Stimulated activated naive CD8-positive, alpha-beta T cell treated with anti-CD3 and anti-CD28 coated beads, Interleukin-15, amount 100 ng/mL, for 72 hours (primary cell): ENCODE results near the gene MUC4.

Experiments
- ATAC-seq: fragments of 150-1000 bp; cut with Tn5 transposase; 2 replicates; pipeline ENCODE4 v1.10.0; 2021; ENCODE audit warnings: mild to moderate bottlenecking, moderate library complexity
- DNase-seq, 2 donors: peaks; one replicate each; pipeline ENCODE4 v3.0.0; 2021 to 2022
- H3K27ac Mint-ChIP-seq, 2 donors: one replicate each; pipeline ENCODE4 v1.8.0; 2022; ENCODE audit warnings: mild to moderate bottlenecking in 2 of 2, mixed read lengths in 2 of 2, moderate library complexity in 2 of 2
- H3K27me3 Mint-ChIP-seq: one replicate; pipeline ENCODE4 v1.8.0; 2022; ENCODE audit warnings: mixed read lengths
- H3K4me1 Mint-ChIP-seq: one replicate; pipeline ENCODE4 v1.8.0; 2022; ENCODE audit warnings: mild to moderate bottlenecking, mixed read lengths
- H3K4me3 Mint-ChIP-seq, 2 donors: one replicate each; pipeline ENCODE4 v1.8.0; 2022; ENCODE audit warnings: mild to moderate bottlenecking in 2 of 2, mixed read lengths in 2 of 2, moderate library complexity in 1 of 2
- H3K9me3 Mint-ChIP-seq, 2 donors: one replicate each; pipeline ENCODE4 v1.8.0; 2022; ENCODE audit warnings: mixed read lengths in 2 of 2

The MUC4 gene

GRCh38 chr3:195767792-195768191 lies 43.9 kb downstream of the MUC4 start:
- H3K9me3 Mint-ChIP-seq, result no peaks in the 10 kb centered on the region
- H3K27me3 Mint-ChIP-seq, result peaks cover 18% of the 10 kb centered on the region
- peak overlapping the region in 1 of 2 donors; percentile 89 for H3K27ac Mint-ChIP-seq
- DNase-seq (no peak), ATAC-seq (no peak)
- no peak overlapping the region for H3K4me3 Mint-ChIP-seq
- H3K4me1 Mint-ChIP-seq, result no peaks in the 10 kb centered on the region

- no peaks in the 10 kb centered on the region for H3K9me3 Mint-ChIP-seq
- ATAC-seq, result no peak
- H3K4me1 Mint-ChIP-seq, result no peaks in the 10 kb centered on the region
- H3K27ac Mint-ChIP-seq, result no peak overlapping the region
- no peak for DNase-seq
- no peak overlapping the region for H3K4me3 Mint-ChIP-seq
- peaks cover 21% of the 10 kb centered on the region for H3K27me3 Mint-ChIP-seq
These were observed 45.1 kb downstream of the MUC4 start for GRCh38 chr3:195766671-195767070.

GRCh38 chr3:195764961-195765706 lies 46.6 kb downstream of the MUC4 start:
- Mint-ChIP-seq H3K27me3 (peaks cover 36% of the 10 kb centered on the region), H3K27ac (no peak overlapping the region), H3K4me1 (no peaks in the 10 kb centered on the region), H3K9me3 (no peaks in the 10 kb centered on the region), H3K4me3 (no peak overlapping the region)
- ATAC-seq, result no peak
- DNase-seq, result no peak

GRCh38 chr3:195763843-195764825 lies 47.6 kb downstream of the MUC4 start:
- ATAC-seq, result no peak
- no peaks in the 10 kb centered on the region for H3K9me3 Mint-ChIP-seq
- DNase-seq, result no peak
- no peak overlapping the region for H3K27ac Mint-ChIP-seq
- no peaks in the 10 kb centered on the region for H3K4me1 Mint-ChIP-seq
- H3K4me3 Mint-ChIP-seq, result no peak overlapping the region
- peaks cover 46% of the 10 kb centered on the region for H3K27me3 Mint-ChIP-seq

GRCh38 chr3:195763076-195763830 lies 48.5 kb downstream of the MUC4 start:
- Mint-ChIP-seq H3K27ac (no peak overlapping the region), H3K4me3 (no peak overlapping the region), H3K4me1 (no peaks in the 10 kb centered on the region), H3K9me3 (no peaks in the 10 kb centered on the region), H3K27me3 (peaks cover 50% of the 10 kb centered on the region)
- ATAC-seq (no peak), DNase-seq (no peak)

GRCh38 chr3:195762611-195763010 lies 49.1 kb downstream of the MUC4 start:
- no peak overlapping the region for H3K4me3 Mint-ChIP-seq
- H3K4me1 Mint-ChIP-seq, result peaks cover 4% of the 10 kb centered on the region
- DNase-seq (no peak), ATAC-seq (peak; percentile 29)
- no peak overlapping the region for H3K27ac Mint-ChIP-seq
- H3K9me3 Mint-ChIP-seq, result no peaks in the 10 kb centered on the region
- peaks cover 56% of the 10 kb centered on the region for H3K27me3 Mint-ChIP-seq

GRCh38 chr3:195762249-195762585 lies 49.5 kb downstream of the MUC4 start:
- peaks cover 60% of the 10 kb centered on the region for H3K27me3 Mint-ChIP-seq
- peaks cover 7% of the 10 kb centered on the region for H3K4me1 Mint-ChIP-seq
- DNase-seq (no peak), ATAC-seq (peak; percentile 47)
- H3K27ac Mint-ChIP-seq, result no peak overlapping the region
- no peaks in the 10 kb centered on the region for H3K9me3 Mint-ChIP-seq
- no peak overlapping the region for H3K4me3 Mint-ChIP-seq

- peak overlapping the region in 1 of 2 donors; percentile 54 for H3K4me3 Mint-ChIP-seq
- DNase-seq (no peak), ATAC-seq (peak; percentile 58)
- H3K27me3 Mint-ChIP-seq, result peaks cover 65% of the 10 kb centered on the region
- no peak overlapping the region for H3K27ac Mint-ChIP-seq
- peaks cover 12% of the 10 kb centered on the region for H3K4me1 Mint-ChIP-seq
- H3K9me3 Mint-ChIP-seq, result no peaks in the 10 kb centered on the region
These were observed 50.0 kb downstream of the MUC4 start for GRCh38 chr3:195761567-195762248.

GRCh38 chr3:195761123-195761566 lies 50.6 kb downstream of the MUC4 start:
- ATAC-seq (no peak), DNase-seq (no peak)

GRCh38 chr3:195760345-195761122 lies 51.2 kb downstream of the MUC4 start:
- DNase-seq, result no peak
- H3K4me1 Mint-ChIP-seq, result peaks cover 24% of the 10 kb centered on the region
- no peak overlapping the region for H3K4me3 Mint-ChIP-seq
- H3K9me3 Mint-ChIP-seq, result no peaks in the 10 kb centered on the region
- H3K27ac Mint-ChIP-seq, result no peak overlapping the region
- no peak for ATAC-seq
- peaks cover 66% of the 10 kb centered on the region for H3K27me3 Mint-ChIP-seq

More at GRCh38 chr3:195761123-195761566, 50.6 kb downstream of the MUC4 start:
- H3K9me3 Mint-ChIP-seq, result no peaks in the 10 kb centered on the region
- H3K4me3 Mint-ChIP-seq, result peak overlapping the region in 1 of 2 donors; percentile 54
- H3K4me1 Mint-ChIP-seq, result peaks cover 18% of the 10 kb centered on the region
- no peak overlapping the region for H3K27ac Mint-ChIP-seq
- peaks cover 66% of the 10 kb centered on the region for H3K27me3 Mint-ChIP-seq

GRCh38 chr3:195758721-195759353 lies 52.9 kb downstream of the MUC4 start:
- Mint-ChIP-seq H3K4me3 (no peak overlapping the region), H3K9me3 (no peaks in the 10 kb centered on the region), H3K27me3 (peaks cover 57% of the 10 kb centered on the region), H3K27ac (no peak overlapping the region), H3K4me1 (peaks cover 24% of the 10 kb centered on the region)
- DNase-seq (no peak), ATAC-seq (no peak)

- no peak overlapping the region for H3K27ac Mint-ChIP-seq
- ATAC-seq (no peak), DNase-seq (no peak)
- peaks cover 48% of the 10 kb centered on the region for H3K27me3 Mint-ChIP-seq
- no peak overlapping the region for H3K4me3 Mint-ChIP-seq
- no peaks in the 10 kb centered on the region for H3K9me3 Mint-ChIP-seq
- peaks cover 32% of the 10 kb centered on the region for H3K4me1 Mint-ChIP-seq
These were observed 53.9 kb downstream of the MUC4 start for GRCh38 chr3:195757827-195758226.

- Mint-ChIP-seq H3K9me3 (no peaks in the 10 kb centered on the region), H3K27ac (no peak overlapping the region), H3K27me3 (peaks cover 48% of the 10 kb centered on the region), H3K4me3 (no peak overlapping the region), H3K4me1 (peaks cover 34% of the 10 kb centered on the region)
- DNase-seq (no peak), ATAC-seq (no peak)
These were observed 54.3 kb downstream of the MUC4 start for GRCh38 chr3:195757438-195757770.
